NCI-H2171 treated with DMSO at 0.1 percent for 48 hours (cell line): ENCODE results near the gene COMMD6.
A peak's percentile ranks its signal among the peaks of the same experiment; 100 is the strongest.

Source experiments
- DNase-seq: peaks from one replicate; lab custom pipeline; 2025; lab: John Stamatoyannopoulos, UW

COMMD6 gene

GRCh38 chr13:75482070-75482819 is 55.4 kb downstream of the COMMD6 start, which contains the start of gene TBC1D4:
TSS of gene TBC1D4 (minus strand) at chr13:75482169. CDS start at chr13:75481767, 402 bp downstream.
- peak; percentile 89 for DNase-seq

- DNase-seq = peak; percentile 73
Measured at GRCh38 chr13:75481176-75482069, 56.2 kb downstream of the COMMD6 start.

- DNase-seq = peak; percentile 72
Measured at GRCh38 chr13:75480671-75481175, 56.9 kb downstream of the COMMD6 start.

GRCh38 chr13:75479102-75479740 is 58.4 kb downstream of the COMMD6 start:
- no peak for DNase-seq

GRCh38 chr13:75478659-75479058 is 59.0 kb downstream of the COMMD6 start:
- DNase-seq = no peak
